CD14-positive monocyte (primary cell): ENCODE data around the gene ATAD3A. TPM values are rescaled to one million over a fixed set of nuclear protein-coding genes. Genes with fewer than 3 reads are reported as not detected.
"Not testable (repeated sequence)": the region's sequence is repeated elsewhere in the genome, so short reads cannot be mapped to it uniquely, and the experiment has no call there.

Experiments
- DNase-seq, 3 donors: peaks; one replicate each; pipeline ENCODE4 v3.0.0-alpha.2; 2011 to 2022
- H2AFZ ChIP-seq: 2 replicates; pipeline ENCODE4 v1.6.0; 2012; ENCODE audit warnings: mild to moderate bottlenecking, low read depth, low read length, inconsistent platforms; ENCODE audit not compliant: insufficient read depth, poor library complexity, severe bottlenecking
- H3K27ac ChIP-seq, 2 donors: 1 replicate in 1 of 2; 2 replicates in 1 of 2; pipeline ENCODE4 v1.5.1; 2012 to 2013; ENCODE audit warnings: low read length in 2 of 2, control low read depth in 1 of 2, inconsistent platforms in 1 of 2, low read depth in 1 of 2, mild to moderate bottlenecking in 1 of 2
- H3K27me3 ChIP-seq, 2 donors: one replicate each; pipeline versions ENCODE4 v1.6.0 to v1.6.1; 2011 to 2013; ENCODE audit warnings: low read length in 2 of 2; ENCODE audit not compliant: control insufficient read depth in 2 of 2, insufficient read depth in 2 of 2
- H3K36me3 ChIP-seq, 2 donors: replicated peaks in 1 of 2; 1 replicate in 1 of 2; 2 replicates in 1 of 2; pipeline versions ENCODE4 v1.5.1 to v1.6.1; 2012 to 2013; ENCODE audit warnings: low read length in 2 of 2, control low read depth in 1 of 2, inconsistent platforms in 1 of 2, mild to moderate bottlenecking in 1 of 2; ENCODE audit not compliant: insufficient read depth in 2 of 2, control insufficient read depth in 1 of 2
- H3K4me1 ChIP-seq, 2 donors: 1 replicate in 1 of 2; 2 replicates in 1 of 2; pipeline versions ENCODE4 v1.5.1 to v1.6.1; 2012 to 2013; ENCODE audit warnings: low read length in 2 of 2, control low read depth in 1 of 2, inconsistent platforms in 1 of 2, mild to moderate bottlenecking in 1 of 2, moderate library complexity in 1 of 2; ENCODE audit not compliant: insufficient read depth in 2 of 2, control insufficient read depth in 1 of 2
- H3K4me2 ChIP-seq: replicated peaks from 2 replicates; pipeline ENCODE3; 2012; ENCODE audit warnings: low read length, moderate library complexity, mild to moderate bottlenecking; ENCODE audit not compliant: poor library complexity, severe bottlenecking; ENCODE audit errors: extremely low read depth
- H3K4me3 ChIP-seq, 3 experiments: fragments of 200-600 bp in 1 of 3; sonication (generic) in 1 of 3; replicated peaks in 1 of 3; 1 replicate in 2 of 3; 2 replicates in 1 of 3; pipeline ENCODE4 v1.5.1; 2011 to 2013; ENCODE audit warnings: low read length in 3 of 3, mild to moderate bottlenecking in 3 of 3, control low read depth in 2 of 3, low read depth in 2 of 3, inconsistent platforms in 1 of 3, moderate library complexity in 1 of 3
- H3K79me2 ChIP-seq: 2 replicates; pipeline ENCODE4 v1.6.0; 2012; ENCODE audit warnings: mild to moderate bottlenecking, control low read depth, inconsistent platforms, low read length, moderate library complexity; ENCODE audit not compliant: insufficient read depth
- H3K9ac ChIP-seq: 2 replicates; pipeline ENCODE4 v1.6.0; 2017; ENCODE audit warnings: low read length, mild to moderate bottlenecking; ENCODE audit not compliant: insufficient read depth, poor library complexity, severe bottlenecking
- H3K9me3 ChIP-seq, 2 donors: replicated peaks in 1 of 2; 1 replicate in 1 of 2; 2 replicates in 1 of 2; pipeline versions ENCODE4 v1.5.1 to v1.6.1; 2012 to 2013; ENCODE audit warnings: low read length in 2 of 2, control low read depth in 1 of 2; ENCODE audit not compliant: control insufficient read depth in 1 of 2, insufficient read depth in 1 of 2
- H4K20me1 ChIP-seq: 2 replicates; pipeline ENCODE4 v1.6.0; 2012; ENCODE audit warnings: mild to moderate bottlenecking, low read length, control low read depth, moderate library complexity; ENCODE audit not compliant: insufficient read depth
- H3K27ac Mint-ChIP-seq, 7 donors: one replicate each; pipeline ENCODE4 v1.8.0; 2020; ENCODE audit warnings: mild to moderate bottlenecking in 7 of 7, mixed read lengths in 7 of 7, moderate library complexity in 6 of 7, inconsistent platforms in 2 of 7
- H3K27me3 Mint-ChIP-seq, 3 donors: one replicate each; pipeline ENCODE4 v1.8.0; 2021 to 2022; ENCODE audit warnings: low read depth in 3 of 3, mild to moderate bottlenecking in 3 of 3, mixed read lengths in 3 of 3, moderate library complexity in 3 of 3, inconsistent platforms in 1 of 3
- H3K36me3 Mint-ChIP-seq, 2 donors: one replicate each; pipeline ENCODE4 v1.8.0; 2020; ENCODE audit warnings: mixed read lengths in 2 of 2, inconsistent platforms in 1 of 2, mild to moderate bottlenecking in 1 of 2
- H3K4me1 Mint-ChIP-seq: one replicate; pipeline ENCODE4 v1.8.0; 2020; ENCODE audit warnings: mild to moderate bottlenecking, mixed read lengths
- H3K4me3 Mint-ChIP-seq, 2 donors: one replicate each; pipeline ENCODE4 v1.8.0; 2020; ENCODE audit warnings: mild to moderate bottlenecking in 2 of 2, mixed read lengths in 2 of 2, moderate library complexity in 1 of 2
- H3K9me3 Mint-ChIP-seq, 7 donors: one replicate each; pipeline ENCODE4 v1.8.0; 2020 to 2022; ENCODE audit warnings: mixed read lengths in 7 of 7, mild to moderate bottlenecking in 6 of 7, moderate library complexity in 6 of 7, inconsistent platforms in 2 of 7
- WGBS: methylation state at CpG from one replicate; pipeline ENCODE4 v1.1.5; 2013; ENCODE audit warnings: missing lambda C conversion rate; ENCODE audit not compliant: insufficient coverage; 5-methylcytosine and 5-hydroxymethylcytosine counted together
- intact Hi-C, 2 donors: fragments of 100-400 bp; cut with micrococcal nuclease; formaldehyde crosslinking; loops; one replicate each; pipeline versions ENCODE4 v1.15.0 to v1.15.1; 2023
- polyA plus RNA-seq, 3 donors: library from polyadenylated mRNA; depleted of rRNA in 1 of 3; unstranded in 2 of 3; stranded (reverse) in 1 of 3; fragments of 300-500 nt in 2 of 3; fragments of >200 nt in 1 of 3; fragmentation: Illumina TruSeq in 2 of 3; gene quantifications; 1 replicate in 2 of 3; 2 replicates in 1 of 3; pipeline ENCODE4 v1.2.3, GENCODE V29; 2012 to 2021
- TF ChIP-seq, protein P1 (sequence below): fragments of 200-600 bp; IDR thresholded peaks from one replicate; pipeline ENCODE4 v1.8.0; 2022; ENCODE audit warnings: antibody characterized with exemption, mild to moderate bottlenecking

Gene ATAD3A
- polyA plus RNA-seq, 3 donors, result 4.1 to 14.0 (median 6.4) TPM

DNA sequence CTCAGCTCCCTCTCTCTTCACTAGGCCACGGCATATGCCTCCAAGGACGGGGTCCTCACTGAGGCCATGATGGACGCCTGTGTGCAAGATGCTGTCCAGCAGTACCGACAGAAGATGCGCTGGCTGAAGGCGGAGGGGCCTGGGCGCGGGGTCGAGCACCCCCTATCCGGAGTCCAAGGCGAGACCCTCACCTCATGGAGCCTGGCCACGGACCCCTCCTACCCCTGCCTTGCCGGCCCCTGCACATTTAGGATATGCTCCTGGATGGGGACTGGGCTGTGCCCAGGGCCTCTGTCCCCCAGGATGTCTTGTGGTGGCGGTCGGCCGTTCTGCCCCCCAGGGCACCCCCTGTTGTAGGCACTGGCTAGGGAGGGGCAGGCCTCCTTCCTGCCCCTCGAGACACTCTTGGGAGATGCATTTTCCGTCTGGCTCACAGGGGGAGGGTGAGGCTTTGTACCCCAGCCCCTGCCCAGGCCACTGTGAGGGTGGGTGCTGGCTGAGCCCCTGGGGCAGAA lies 16.4 kb upstream of the ATAD3A start:
- H3K4me3 Mint-ChIP-seq, intact Hi-C loops, DNase-seq, H2AFZ ChIP-seq, H3K4me2 ChIP-seq, H3K27me3 Mint-ChIP-seq, H3K79me2 ChIP-seq, H3K4me1 Mint-ChIP-seq, H3K4me1 ChIP-seq, H4K20me1 ChIP-seq, H3K4me3 ChIP-seq, H3K9ac ChIP-seq, H3K27me3 ChIP-seq, H3K27ac Mint-ChIP-seq, H3K27ac ChIP-seq: not testable (repeated sequence)
- peaks cover 14 to 30% of the 10 kb centered on the region in 2 donors for H3K9me3 ChIP-seq
- peaks cover 20 to 40% of the 10 kb centered on the region in 2 donors for H3K36me3 ChIP-seq
- WGBS, result 99% methylated on average over 11 of the region's 18 CpGs
- Mint-ChIP-seq H3K36me3 (peaks cover 23 to 50% of the 10 kb centered on the region in 2 donors), H3K9me3 (peaks cover 17 to 32% (median 27%) of the 10 kb centered on the region in 7 donors)

DNA sequence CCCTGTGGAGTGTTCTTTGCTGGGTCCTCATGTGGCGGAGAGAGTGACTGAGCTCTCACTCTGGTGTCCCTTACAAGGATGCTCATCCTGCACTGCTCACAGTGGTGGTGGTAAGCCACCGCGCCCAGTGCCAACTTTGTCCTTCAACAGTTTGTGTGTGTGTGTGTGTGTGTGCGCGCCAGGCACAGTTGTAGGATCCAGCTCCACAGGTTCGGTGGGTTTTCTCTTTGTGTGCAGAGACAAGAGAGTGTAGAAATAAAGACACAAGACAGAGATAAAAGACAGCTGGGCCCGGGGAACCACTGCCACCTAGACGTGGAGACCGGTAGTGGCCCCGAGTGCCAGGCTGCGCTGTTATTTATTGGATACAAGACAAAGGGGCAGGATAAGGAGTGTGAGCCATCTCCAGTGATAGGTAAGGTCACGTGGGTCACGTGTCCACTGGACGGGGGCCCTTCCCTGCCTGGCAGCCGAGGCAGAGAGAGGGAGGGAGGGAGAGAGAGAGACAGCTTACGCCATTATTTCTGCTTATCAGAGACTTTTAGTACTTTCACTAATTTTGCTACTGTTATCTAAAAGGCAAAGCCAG lies 7.1 kb upstream of the ATAD3A start:
- peak overlapping the region; percentile 51 for H3K9ac ChIP-seq
- H3K36me3 ChIP-seq, H3K9me3 Mint-ChIP-seq, H3K27me3 Mint-ChIP-seq, H3K36me3 Mint-ChIP-seq, intact Hi-C loops, H3K27me3 ChIP-seq, H4K20me1 ChIP-seq, H3K9me3 ChIP-seq, H3K79me2 ChIP-seq: not testable (repeated sequence)
- H3K4me3 Mint-ChIP-seq, result peak overlapping the region; percentile 85 to 96
- TF ChIP-seq, protein P1, sequence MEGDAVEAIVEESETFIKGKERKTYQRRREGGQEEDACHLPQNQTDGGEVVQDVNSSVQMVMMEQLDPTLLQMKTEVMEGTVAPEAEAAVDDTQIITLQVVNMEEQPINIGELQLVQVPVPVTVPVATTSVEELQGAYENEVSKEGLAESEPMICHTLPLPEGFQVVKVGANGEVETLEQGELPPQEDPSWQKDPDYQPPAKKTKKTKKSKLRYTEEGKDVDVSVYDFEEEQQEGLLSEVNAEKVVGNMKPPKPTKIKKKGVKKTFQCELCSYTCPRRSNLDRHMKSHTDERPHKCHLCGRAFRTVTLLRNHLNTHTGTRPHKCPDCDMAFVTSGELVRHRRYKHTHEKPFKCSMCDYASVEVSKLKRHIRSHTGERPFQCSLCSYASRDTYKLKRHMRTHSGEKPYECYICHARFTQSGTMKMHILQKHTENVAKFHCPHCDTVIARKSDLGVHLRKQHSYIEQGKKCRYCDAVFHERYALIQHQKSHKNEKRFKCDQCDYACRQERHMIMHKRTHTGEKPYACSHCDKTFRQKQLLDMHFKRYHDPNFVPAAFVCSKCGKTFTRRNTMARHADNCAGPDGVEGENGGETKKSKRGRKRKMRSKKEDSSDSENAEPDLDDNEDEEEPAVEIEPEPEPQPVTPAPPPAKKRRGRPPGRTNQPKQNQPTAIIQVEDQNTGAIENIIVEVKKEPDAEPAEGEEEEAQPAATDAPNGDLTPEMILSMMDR, result peak; percentile 75
- peaks cover 15% of the 10 kb centered on the region for H3K4me1 Mint-ChIP-seq
- 43% methylated on average over 11 of the region's 16 CpGs for WGBS
- peak; percentile 48 to 58 (median 55) for DNase-seq
- peak overlapping the region; percentile 49 for H2AFZ ChIP-seq
- H3K27ac ChIP-seq, result peak overlapping the region; percentile 70 to 72
- peak overlapping the region in 2 of 3 experiments; percentile 16 to 60 for H3K4me3 ChIP-seq
- H3K4me1 ChIP-seq, result peaks cover 10 to 18% of the 10 kb centered on the region in 2 donors
- H3K27ac Mint-ChIP-seq, result peak overlapping the region; percentile 97 to 99 (median 99)
- peak overlapping the region; percentile 44 for H3K4me2 ChIP-seq
